ENCODE measurements around the gene VEGFA. TPM values are rescaled to one million over a fixed set of nuclear protein-coding genes. Genes with fewer than 3 reads are reported as not detected.

Gene VEGFA
- total and polyA plus RNA-seq, 5 donors, result 163 to 296 (median 246) TPM

DNA sequence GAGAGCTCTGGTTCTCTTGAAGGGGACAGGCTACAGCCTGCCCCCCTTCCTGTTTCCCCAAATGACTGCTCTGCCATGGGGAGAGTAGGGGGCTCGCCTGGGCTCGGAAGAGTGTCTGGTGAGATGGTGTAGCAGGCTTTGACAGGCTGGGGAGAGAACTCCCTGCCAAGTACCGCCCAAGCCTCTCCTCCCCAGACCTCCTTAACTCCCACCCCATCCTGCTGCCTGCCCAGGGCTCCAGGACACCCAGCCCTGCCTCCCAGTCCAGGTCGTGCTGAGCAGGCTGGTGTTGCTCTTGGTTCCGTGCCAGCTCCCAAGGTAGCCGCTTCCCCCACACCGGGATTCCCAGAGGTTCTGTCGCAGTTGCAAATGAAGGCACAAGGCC lies 9.8 kb downstream of the VEGFA start:
- H3K4me3 ChIP-seq (ENCODE audit: low read length), result no peak overlapping the region
- DNase-seq (peak in 2 of 3 donors; percentile 64 to 73), ATAC-seq (peak; percentile 15 to 28)
- H3K27me3 ChIP-seq (ENCODE audit: control insufficient read depth, insufficient read depth), result no peaks in the 10 kb centered on the region
- H3K27ac ChIP-seq (ENCODE audit: low read length), result peak overlapping the region; percentile 24
- peaks cover 12% of the 10 kb centered on the region for H3K4me1 ChIP-seq (ENCODE audit: control insufficient read depth, insufficient read depth, low read length)
- H3K9me3 ChIP-seq (ENCODE audit: control insufficient read depth, low read length), result no peaks in the 10 kb centered on the region
- WGBS, result 48% methylated on average over 8 of the region's 8 CpGs
- intact Hi-C loops (cut with DNase I), result no loop called here

DNA sequence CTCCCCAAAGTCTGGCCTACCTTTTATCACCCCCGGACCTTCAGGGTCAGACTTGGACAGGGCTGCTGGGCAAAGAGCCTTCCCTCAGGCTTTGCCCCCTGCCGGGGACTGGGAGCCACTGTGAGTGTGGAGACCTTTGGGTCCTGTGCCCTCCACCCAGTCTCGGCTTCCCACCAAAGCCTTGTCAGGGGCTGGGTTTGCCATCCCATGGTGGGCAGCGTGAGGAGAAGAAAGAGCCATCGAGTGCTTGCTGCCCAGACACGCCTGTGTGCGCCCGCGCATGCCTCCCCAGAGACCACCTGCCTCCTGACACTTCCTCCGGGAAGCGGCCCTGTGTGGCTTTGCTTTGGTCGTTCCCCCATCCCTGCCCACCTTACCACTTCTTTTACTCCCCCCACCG lies 10.3 kb downstream of the VEGFA start:
- ATAC-seq (peak in 1 of 2 donors; percentile 1), DNase-seq (peak in 1 of 3 donors; percentile 50)
- Histone ChIP-seq H3K9me3 (ENCODE audit: control insufficient read depth, low read length) (no peaks in the 10 kb centered on the region), H3K27me3 (ENCODE audit: control insufficient read depth, insufficient read depth) (no peaks in the 10 kb centered on the region), H3K4me3 (ENCODE audit: low read length) (no peak overlapping the region), H3K4me1 (ENCODE audit: control insufficient read depth, insufficient read depth, low read length) (peaks cover 8% of the 10 kb centered on the region), H3K27ac (ENCODE audit: low read length) (peak overlapping the region; percentile 43)
- intact Hi-C loops (cut with DNase I), result no loop called here
- 85% methylated on average over 13 of the region's 13 CpGs for WGBS

DNA sequence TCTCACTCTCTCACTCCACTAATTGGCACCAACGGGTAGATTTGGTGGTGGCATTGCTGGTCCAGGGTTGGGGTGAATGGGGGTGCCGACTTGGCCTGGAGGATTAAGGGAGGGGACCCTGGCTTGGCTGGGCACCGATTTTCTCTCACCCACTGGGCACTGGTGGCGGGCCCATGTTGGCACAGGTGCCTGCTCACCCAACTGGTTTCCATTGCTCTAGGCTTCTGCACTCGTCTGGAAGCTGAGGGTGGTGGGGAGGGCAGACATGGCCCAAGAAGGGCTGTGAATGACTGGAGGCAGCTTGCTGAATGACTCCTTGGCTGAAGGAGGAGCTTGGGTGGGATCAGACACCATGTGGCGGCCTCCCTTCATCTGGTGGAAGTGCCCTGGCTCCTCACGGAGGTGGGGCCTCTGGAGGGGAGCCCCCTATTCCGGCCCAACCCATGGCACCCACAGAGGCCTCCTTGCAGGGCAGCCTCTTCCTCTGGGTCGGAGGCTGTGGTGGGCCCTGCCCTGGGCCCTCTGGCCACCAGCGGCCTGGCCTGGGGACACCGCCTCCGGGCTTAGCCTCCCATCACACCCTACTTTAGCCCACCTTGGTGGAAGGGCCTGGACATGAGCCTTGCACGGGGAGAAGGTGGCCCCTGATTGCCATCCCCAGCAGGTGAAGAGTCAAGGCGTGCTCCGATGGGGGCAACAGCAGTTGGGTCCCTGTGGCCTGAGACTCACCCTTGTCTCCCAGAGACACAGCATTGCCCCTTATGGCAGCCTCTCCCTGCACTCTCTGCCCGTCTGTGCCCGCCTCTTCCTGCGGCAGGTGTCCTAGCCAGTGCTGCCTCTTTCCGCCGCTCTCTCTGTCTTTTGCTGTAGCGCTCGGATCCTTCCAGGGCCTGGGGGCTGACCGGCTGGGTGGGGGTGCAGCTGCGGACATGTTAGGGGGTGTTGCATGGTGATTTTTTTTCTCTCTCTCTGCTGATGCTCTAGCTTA lies 11.2 kb downstream of the VEGFA start:
- ATAC-seq (no peak), DNase-seq (peak in 1 of 3 donors; percentile 41)
- intact Hi-C loops (cut with DNase I), result no loop called here
- Histone ChIP-seq H3K9me3 (ENCODE audit: control insufficient read depth, low read length) (no peaks in the 10 kb centered on the region), H3K27me3 (ENCODE audit: control insufficient read depth, insufficient read depth) (no peaks in the 10 kb centered on the region), H3K27ac (ENCODE audit: low read length) (peak overlapping the region; percentile 19), H3K4me3 (ENCODE audit: low read length) (no peak overlapping the region), H3K4me1 (ENCODE audit: control insufficient read depth, insufficient read depth, low read length) (peaks cover 4% of the 10 kb centered on the region)
- WGBS, result 88% methylated on average over 24 of the region's 24 CpGs

DNA sequence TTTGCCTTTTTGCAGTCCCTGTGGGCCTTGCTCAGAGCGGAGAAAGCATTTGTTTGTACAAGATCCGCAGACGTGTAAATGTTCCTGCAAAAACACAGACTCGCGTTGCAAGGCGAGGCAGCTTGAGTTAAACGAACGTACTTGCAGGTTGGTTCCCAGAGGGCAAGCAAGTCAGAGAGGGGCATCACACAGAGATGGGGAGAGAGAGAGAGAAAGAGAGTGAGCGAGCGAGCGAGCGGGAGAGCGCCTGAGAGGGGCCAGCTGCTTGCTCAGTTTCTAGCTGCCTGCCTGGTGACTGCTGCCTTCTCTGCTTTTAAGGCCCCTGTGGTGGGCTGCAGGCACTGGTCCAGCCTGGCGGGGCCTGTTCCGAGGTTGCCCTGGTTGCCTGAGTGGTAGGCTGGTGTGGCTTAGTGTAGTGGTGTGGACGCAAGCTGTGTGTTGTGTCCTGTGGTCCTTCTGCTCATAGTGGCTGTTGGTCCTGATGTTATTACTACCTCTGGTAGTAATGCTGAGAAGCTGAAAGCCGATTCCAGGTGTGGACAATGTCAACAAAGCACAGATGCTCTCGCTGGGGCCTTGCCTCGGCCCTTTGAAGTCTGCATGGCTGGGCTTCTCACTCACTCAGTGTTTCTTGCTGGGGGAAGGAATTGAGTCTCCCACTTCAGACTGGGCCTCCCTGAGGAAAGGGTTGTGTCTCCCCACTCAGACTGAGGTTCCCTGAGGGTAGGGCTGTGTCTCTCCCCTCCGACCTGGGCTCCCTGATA lies 12.1 kb downstream of the VEGFA start:
- no peaks in the 10 kb centered on the region for H3K27me3 ChIP-seq (ENCODE audit: control insufficient read depth, insufficient read depth)
- H3K4me1 ChIP-seq (ENCODE audit: control insufficient read depth, insufficient read depth, low read length), result peaks cover 4% of the 10 kb centered on the region
- ATAC-seq, result no peak
- DNase-seq, result peak in 2 of 3 donors; percentile 31 to 57
- intact Hi-C loops (cut with DNase I), result no loop called here
- H3K4me3 ChIP-seq (ENCODE audit: low read length), result no peak overlapping the region
- no peak overlapping the region for H3K27ac ChIP-seq (ENCODE audit: low read length)
- WGBS, result 85% methylated on average over 20 of the region's 20 CpGs
- H3K9me3 ChIP-seq (ENCODE audit: control insufficient read depth, low read length), result no peaks in the 10 kb centered on the region

DNA sequence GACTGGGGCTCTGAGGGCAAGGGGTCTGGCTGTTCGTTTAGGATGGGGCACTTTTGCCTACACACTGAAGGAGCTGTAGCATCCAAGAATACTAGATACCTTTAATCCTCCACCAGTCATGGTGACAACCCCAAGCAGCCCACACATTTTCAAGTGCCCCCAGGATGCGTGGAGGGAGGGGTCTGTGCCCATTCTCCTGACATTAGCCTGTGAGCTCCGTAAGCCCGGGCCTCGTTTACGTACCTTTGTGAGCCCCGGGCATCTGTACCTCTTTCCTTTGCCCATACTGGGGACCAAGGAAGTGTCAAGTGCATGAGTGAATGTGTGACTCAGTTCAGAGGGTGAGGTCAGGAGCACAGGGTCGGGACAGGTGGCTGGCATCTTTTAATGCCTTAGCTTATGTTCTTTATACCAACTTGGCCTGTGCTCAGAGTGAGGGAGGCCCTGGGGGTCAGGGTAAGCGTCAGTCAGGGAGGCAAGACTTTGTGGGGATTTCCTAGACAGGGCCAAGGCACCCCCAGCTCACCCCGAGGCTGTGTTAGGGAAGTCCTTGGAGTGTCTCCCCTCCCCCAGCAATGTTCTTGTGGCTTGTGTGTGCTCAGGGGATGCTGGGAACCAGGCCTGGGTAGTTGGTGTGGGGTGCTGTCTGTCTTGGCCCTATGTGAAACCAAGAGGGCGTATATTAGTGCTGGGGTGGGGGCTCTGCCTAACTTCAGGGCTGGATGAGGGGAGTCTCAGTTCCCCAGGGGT lies 12.9 kb downstream of the VEGFA start:
- H3K4me3 ChIP-seq (ENCODE audit: low read length), result no peak overlapping the region
- no peaks in the 10 kb centered on the region for H3K27me3 ChIP-seq (ENCODE audit: control insufficient read depth, insufficient read depth)
- DNase-seq, result peak in 1 of 3 donors; percentile 7
- intact Hi-C loops (cut with DNase I), result no loop called here
- WGBS, result 82% methylated on average over 11 of the region's 11 CpGs
- ATAC-seq, result no peak
- no peak overlapping the region for H3K27ac ChIP-seq (ENCODE audit: low read length)
- H3K9me3 ChIP-seq (ENCODE audit: control insufficient read depth, low read length), result no peaks in the 10 kb centered on the region
- H3K4me1 ChIP-seq (ENCODE audit: control insufficient read depth, insufficient read depth, low read length), result peaks cover 4% of the 10 kb centered on the region

DNA sequence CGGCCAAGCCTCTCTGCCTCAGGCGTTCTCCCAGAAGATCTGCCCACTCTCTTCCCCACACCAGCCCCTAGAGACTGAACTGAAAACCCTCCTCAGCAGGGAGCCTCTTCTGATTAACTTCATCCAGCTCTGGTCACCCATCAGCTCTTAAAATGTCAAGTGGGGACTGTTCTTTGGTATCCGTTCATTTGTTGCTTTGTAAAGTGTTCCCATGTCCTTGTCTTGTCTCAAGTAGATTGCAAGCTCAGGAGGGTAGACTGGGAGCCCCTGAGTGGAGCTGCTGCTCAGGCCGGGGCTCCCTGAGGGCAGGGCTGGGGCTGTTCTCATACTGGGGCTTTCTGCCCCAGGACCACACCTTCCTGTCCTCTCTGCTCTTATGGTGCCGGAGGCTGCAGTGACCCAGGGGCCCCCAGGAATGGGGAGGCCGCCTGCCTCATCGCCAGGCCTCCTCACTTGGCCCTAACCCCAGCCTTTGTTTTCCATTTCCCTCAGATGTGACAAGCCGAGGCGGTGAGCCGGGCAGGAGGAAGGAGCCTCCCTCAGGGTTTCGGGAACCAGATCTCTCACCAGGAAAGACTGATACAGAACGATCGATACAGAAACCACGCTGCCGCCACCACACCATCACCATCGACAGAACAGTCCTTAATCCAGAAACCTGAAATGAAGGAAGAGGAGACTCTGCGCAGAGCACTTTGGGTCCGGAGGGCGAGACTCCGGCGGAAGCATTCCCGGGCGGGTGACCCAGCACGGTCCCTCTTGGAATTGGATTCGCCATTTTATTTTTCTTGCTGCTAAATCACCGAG lies 14.2 kb downstream of the VEGFA start:
- WGBS, result 82% methylated on average over 26 of the region's 26 CpGs
- ATAC-seq (no peak), DNase-seq (peak in 1 of 3 donors; percentile 27)
- intact Hi-C loops (cut with DNase I), result no loop called here
- no peak overlapping the region for H3K27ac ChIP-seq (ENCODE audit: low read length)
- H3K4me1 ChIP-seq (ENCODE audit: control insufficient read depth, insufficient read depth, low read length), result peaks cover 4% of the 10 kb centered on the region
- no peaks in the 10 kb centered on the region for H3K9me3 ChIP-seq (ENCODE audit: control insufficient read depth, low read length)
- no peaks in the 10 kb centered on the region for H3K27me3 ChIP-seq (ENCODE audit: control insufficient read depth, insufficient read depth)
- H3K4me3 ChIP-seq (ENCODE audit: low read length), result no peak overlapping the region

DNA sequence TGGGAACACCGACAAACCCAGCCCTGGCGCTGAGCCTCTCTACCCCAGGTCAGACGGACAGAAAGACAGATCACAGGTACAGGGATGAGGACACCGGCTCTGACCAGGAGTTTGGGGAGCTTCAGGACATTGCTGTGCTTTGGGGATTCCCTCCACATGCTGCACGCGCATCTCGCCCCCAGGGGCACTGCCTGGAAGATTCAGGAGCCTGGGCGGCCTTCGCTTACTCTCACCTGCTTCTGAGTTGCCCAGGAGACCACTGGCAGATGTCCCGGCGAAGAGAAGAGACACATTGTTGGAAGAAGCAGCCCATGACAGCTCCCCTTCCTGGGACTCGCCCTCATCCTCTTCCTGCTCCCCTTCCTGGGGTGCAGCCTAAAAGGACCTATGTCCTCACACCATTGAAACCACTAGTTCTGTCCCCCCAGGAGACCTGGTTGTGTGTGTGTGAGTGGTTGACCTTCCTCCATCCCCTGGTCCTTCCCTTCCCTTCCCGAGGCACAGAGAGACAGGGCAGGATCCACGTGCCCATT lies 15.3 kb downstream of the VEGFA start:
- H3K27me3 ChIP-seq (ENCODE audit: control insufficient read depth, insufficient read depth), result no peaks in the 10 kb centered on the region
- no peak overlapping the region for H3K4me3 ChIP-seq (ENCODE audit: low read length)
- DNase-seq, result peak in 2 of 3 donors; percentile 43 to 55
- no peaks in the 10 kb centered on the region for H3K9me3 ChIP-seq (ENCODE audit: control insufficient read depth, low read length)
- no peak for ATAC-seq
- intact Hi-C loops (cut with DNase I), result no loop called here
- no peak overlapping the region for H3K27ac ChIP-seq (ENCODE audit: low read length)
- peaks cover 2% of the 10 kb centered on the region for H3K4me1 ChIP-seq (ENCODE audit: control insufficient read depth, insufficient read depth, low read length)
- 83% methylated on average over 14 of the region's 14 CpGs for WGBS

DNA sequence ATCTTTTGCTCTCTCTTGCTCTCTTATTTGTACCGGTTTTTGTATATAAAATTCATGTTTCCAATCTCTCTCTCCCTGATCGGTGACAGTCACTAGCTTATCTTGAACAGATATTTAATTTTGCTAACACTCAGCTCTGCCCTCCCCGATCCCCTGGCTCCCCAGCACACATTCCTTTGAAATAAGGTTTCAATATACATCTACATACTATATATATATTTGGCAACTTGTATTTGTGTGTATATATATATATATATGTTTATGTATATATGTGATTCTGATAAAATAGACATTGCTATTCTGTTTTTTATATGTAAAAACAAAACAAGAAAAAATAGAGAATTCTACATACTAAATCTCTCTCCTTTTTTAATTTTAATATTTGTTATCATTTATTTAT lies 15.9 kb downstream of the VEGFA start:
- H3K9me3 ChIP-seq (ENCODE audit: control insufficient read depth, low read length), result no peaks in the 10 kb centered on the region
- no peak for DNase-seq
- H3K27me3 ChIP-seq (ENCODE audit: control insufficient read depth, insufficient read depth), result no peaks in the 10 kb centered on the region
- H3K27ac ChIP-seq (ENCODE audit: low read length), result no peak overlapping the region
- 65% methylated on average over 3 of the region's 3 CpGs for WGBS
- H3K4me3 ChIP-seq (ENCODE audit: low read length), result no peak overlapping the region
- intact Hi-C loops (cut with DNase I), result no loop called here
- no peak for ATAC-seq
- H3K4me1 ChIP-seq (ENCODE audit: control insufficient read depth, insufficient read depth, low read length), result peaks cover 2% of the 10 kb centered on the region

DNA sequence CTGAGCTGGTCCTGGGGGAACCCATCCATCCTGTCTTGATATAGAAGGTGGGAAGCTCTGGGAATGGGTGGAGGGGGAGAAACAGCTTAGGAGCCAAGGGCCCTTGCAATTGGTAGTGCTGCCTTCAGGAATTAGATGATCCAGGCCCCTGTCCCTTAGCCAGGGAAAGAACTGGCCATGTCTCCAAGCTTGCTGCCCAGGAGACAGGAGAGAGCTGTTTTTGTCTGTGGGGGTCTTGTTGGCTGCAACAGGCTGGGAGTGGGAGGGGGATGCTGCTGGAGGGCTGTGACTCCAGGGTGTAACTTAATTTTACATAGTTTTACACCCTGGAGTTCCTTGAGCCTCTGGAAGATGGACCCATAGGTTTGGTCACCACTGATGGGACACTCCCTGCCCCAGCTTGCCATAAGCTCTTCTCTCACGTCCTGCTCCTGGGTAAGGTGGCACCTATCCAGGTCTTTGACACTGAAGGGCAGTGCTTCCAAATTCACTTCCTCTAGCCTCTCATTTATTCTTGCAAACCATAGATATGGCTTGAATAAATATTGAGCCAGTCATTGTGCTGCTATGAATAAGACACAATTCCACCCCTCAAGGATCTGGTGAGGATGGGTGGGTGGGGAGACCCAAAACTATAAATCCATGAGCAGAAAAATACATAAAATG lies 16.8 kb downstream of the VEGFA start:
- 19% methylated on average over 1 of the region's 1 CpG for WGBS
- intact Hi-C loops (cut with DNase I), result no loop called here
- Histone ChIP-seq H3K4me3 (ENCODE audit: low read length) (no peak overlapping the region), H3K27me3 (ENCODE audit: control insufficient read depth, insufficient read depth) (no peaks in the 10 kb centered on the region), H3K9me3 (ENCODE audit: control insufficient read depth, low read length) (no peaks in the 10 kb centered on the region), H3K27ac (ENCODE audit: low read length) (no peak overlapping the region), H3K4me1 (ENCODE audit: control insufficient read depth, insufficient read depth, low read length) (no peaks in the 10 kb centered on the region)
- DNase-seq, result peak in 1 of 3 donors; percentile 19
- no peak for ATAC-seq

All from right cardiac atrium (tissue), 5 donors.